Stimulated activated CD4-positive, alpha-beta T cell treated with anti-CD3 and anti-CD28 coated beads, Interleukin-4, amount 100 ng/mL, for 1 hour (primary cell): ENCODE data around the gene PIGM.

Experiments used
- DNase-seq: peaks from one replicate; pipeline ENCODE4 v3.0.0-alpha.2; 2020

Gene PIGM

DNA sequence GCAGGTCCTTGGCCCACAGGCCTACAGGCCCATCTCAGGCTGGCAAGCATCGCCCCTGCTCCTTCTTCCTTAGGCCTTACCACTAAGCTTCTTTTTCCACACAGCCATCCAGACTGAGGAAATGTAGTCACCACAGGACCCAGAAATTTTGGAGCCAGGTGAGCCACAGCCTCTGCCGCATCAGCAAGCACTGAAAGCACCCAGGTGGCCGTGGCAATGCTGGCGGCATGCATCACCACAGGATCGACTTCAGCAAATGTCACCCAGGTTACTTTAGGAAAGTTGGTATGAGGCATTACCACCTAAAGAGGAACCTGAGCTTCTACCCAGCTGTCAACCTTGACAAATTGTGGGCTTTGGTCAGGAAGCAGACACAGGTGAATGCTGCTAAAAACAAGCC, 11.6 kb downstream of the PIGM start:
- DNase-seq = no peak

- no peak for DNase-seq
These were observed 12.9 kb downstream of the PIGM start for GRCh38 chr1:160018900-160019299.

DNA sequence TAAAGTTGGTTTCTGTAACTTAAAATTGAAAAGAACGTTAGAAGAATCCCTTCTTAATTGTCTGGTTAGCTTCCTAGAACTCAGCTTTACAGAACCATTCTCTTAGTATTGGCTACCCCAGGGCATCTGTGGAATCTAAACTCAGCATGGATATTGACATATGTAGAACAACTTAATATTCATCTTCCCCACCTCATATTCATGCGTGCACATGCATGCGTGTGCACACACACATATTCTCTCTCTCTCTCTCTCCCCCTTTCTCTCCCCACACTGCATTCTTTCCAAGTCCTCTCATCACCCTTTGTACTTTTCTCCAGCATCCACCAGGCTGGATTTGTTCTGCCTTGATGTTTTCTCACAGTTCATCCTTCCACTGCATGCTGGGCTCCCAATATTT, 13.4 kb downstream of the PIGM start:
- DNase-seq = no peak

DNA sequence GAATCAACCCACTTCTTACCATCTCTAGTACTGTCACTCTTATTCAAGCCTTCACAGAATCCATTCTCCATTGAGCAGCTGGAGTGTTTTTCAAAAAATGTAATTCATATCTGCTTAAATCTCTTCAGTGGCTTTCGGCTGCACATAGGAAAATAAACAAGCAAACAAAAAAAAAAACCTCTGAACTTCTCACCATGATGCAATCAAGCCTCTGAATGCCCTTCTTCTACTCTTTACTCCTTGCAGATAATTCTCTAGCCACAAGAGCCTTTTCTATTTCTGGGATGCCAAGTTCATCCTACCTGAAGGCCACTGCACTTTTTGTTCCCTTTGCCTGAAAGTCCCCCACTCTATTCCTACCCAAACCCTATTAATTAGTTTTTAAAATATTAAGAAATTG, 14.2 kb downstream of the PIGM start:
- no peak for DNase-seq

- DNase-seq = no peak
These were observed 20.0 kb downstream of the PIGM start for GRCh38 chr1:160011781-160012180.

- DNase-seq = no peak
These were observed 22.0 kb downstream of the PIGM start for GRCh38 chr1:160009801-160010200.

DNA sequence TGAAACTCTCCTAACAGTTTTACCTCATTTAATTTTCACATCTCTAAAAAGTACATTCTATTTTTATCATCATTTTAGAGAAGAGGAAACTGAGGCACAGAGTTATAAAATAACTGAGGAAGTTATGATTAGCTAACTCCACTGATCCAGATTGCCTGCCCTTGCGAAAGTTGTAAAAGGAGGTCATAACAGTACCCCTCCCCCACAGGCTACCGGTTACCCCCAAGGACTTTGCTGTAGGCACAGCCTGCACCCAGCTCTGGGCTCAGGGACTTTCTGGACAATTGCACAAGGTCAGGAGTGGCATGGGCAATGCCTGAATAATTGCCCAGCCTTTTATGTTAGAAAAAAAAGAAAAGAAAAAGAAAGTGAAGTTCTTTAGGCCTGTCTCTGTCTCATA, 22.7 kb downstream of the PIGM start:
- no peak for DNase-seq

GRCh38 chr1:160007577-160008200, 24.1 kb downstream of the PIGM start:
- DNase-seq = no peak

DNA sequence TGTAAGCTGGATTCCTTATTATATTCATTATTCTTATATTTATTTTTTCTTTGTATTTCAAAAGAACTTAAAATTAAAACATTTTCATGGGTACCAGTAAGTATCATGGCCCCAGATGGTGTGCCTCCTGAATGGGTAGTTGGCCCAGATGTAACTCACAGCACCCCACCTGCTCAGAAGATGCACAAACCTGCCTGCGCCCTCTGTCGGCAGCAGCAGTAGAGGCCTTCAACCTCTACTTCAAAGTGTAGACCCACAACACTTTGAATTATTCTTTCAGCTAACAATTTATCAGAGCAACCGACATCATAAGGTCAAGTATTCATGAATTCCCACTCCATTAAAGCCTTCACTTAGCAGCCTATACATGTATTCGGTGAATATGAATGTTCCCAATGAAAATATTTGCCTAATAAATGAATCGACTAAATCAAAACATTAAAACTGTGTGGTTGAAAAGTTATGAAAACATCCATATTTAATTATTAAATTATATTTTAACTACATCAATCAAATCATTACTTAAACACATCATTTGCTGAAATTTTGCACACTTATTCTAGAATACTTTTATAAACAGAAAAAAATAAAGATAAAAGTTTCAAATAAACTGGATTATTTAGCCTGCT, 25.4 kb downstream of the PIGM start:
- DNase-seq = peak; percentile 76

GRCh38 chr1:160005070-160005469, 26.7 kb downstream of the PIGM start:
- no peak for DNase-seq

- DNase-seq = no peak
These were observed 27.4 kb downstream of the PIGM start for GRCh38 chr1:160004425-160004824.

GRCh38 chr1:160004001-160004400, 27.8 kb downstream of the PIGM start:
- no peak for DNase-seq

DNA sequence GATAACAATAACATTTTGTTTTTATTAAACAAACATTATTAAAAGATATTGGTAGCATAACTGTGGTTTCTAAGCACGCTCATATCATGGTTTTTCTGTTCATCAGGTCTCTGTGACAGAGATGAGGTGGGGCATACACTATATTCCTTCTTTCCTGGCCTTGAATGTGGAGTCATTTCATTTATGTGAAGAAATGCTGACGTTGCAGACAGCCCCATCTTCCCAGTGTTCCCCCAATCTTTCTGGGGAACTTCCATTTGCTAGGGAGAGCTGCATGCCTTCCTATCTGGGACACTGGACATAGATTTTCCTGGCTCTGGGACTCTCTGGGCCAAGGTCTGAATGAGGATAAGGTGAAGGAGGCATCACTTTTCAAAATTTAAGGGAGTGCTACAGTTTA, 30.4 kb downstream of the PIGM start:
- DNase-seq = no peak

GRCh38 chr1:159999204-159999603, 32.6 kb downstream of the PIGM start:
- no peak for DNase-seq

- no peak for DNase-seq
These were observed 35.1 kb downstream of the PIGM start for GRCh38 chr1:159996653-159997052.

GRCh38 chr1:159994896-159995295, 36.9 kb downstream of the PIGM start:
- no peak for DNase-seq

GRCh38 chr1:159993911-159994310, 37.9 kb downstream of the PIGM start:
- DNase-seq = no peak

- no peak for DNase-seq
These were observed 39.6 kb downstream of the PIGM start for GRCh38 chr1:159992161-159992560.

DNA sequence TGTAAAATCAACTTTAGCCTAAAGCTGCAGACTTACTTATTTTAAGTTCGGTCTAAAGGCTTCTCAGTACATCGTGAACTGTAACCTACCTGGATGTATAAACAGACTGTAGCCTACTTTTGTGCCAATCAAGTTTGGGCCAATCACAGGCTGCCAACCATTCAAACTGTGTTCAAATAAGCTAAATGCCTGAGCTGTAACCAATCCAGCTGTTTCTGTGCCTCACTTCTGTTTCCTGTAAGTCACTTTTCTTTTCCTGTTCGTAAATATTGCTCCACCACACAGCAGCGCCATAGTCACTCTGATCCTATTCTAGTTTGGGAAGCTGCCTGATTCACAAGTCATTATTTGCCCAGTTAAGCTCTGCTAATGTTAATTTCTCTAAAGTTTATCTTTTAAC, 40.3 kb downstream of the PIGM start:
- DNase-seq = no peak

DNA sequence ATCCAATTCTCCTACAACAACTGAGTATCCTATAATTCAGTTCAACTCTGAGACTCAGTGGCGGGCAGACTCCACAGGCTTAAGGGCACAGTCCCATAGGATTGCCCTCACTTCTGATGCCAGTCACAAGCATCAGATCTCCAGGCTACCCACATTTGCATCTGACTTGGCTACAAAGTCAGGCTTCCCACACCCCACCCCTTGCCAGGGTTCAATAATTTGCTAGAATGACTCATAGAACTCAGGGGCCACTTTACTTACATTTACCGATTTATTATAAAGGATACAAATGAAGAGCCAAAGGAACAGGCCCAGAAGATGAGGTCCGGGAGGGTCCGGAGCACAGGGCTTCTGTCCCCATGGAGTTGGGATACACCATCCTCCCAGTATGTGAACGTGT, 41.8 kb downstream of the PIGM start:
- DNase-seq = no peak

DNA sequence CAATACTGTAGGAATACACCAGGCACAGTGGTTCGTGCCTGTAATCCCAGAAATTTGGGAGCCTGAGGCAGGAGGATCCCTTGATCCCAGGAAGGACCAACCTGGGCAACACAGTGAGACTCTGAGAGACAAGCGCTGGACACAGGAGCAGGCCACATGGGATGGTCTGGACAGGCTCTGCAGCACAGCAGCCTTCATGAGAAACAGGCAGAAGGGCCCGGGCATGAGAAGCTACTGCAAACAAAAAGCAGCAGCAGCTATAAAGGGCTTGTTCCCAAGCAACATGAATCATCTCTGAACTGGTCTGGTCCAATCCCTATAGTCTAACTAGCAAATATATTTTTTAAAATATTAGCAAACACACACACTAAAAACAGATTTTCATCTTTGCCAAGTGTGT, 42.2 kb downstream of the PIGM start:
- no peak for DNase-seq

GRCh38 chr1:159988006-159988405, 43.8 kb downstream of the PIGM start:
- DNase-seq = no peak

DNA sequence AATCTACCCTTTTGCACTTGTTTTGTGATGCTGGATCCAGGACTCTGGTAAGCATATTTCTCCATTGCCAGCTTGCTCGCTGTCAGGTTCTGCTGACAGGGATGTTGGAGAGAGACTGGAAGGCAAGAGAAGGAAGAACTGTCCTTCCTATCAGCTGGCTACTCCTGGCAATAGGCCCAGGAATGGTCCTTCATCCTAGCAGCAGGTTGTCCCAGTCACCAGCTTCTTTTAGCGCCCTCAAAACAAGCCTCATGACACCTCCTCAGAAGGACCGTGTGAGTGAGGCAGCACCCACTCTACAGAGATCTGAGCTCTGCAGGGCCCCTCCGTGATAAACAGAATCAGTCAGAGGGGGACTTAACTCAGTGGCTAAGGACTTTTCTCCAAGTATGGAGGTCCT, 44.6 kb downstream of the PIGM start:
- no peak for DNase-seq

GRCh38 chr1:159986531-159986930, 45.3 kb downstream of the PIGM start:
- DNase-seq = no peak

- DNase-seq = no peak
These were observed 45.7 kb downstream of the PIGM start for GRCh38 chr1:159986093-159986492.
